Measurements from ENCODE around the gene AP3M1. TPM values are rescaled to one million over a fixed set of nuclear protein-coding genes. Genes with fewer than 3 reads are reported as not detected.

The AP3M1 gene
- total RNA-seq, 1 experiment from 2014 or later: 59.4 TPM

- TF ChIP-seq CTCF (conservative IDR thresholded peaks at IDR 0.05) (no peak), EZH2 (IDR thresholded peaks at IDR 0.05; ENCODE audit: low read depth) (no peak)
- ChIA-PET POLR2A (ENCODE audit: unreplicated experiment) (no interaction called here), CTCF (interaction anchor here (0.6 kb wide), 1 partner anchor 926 kb away, joined by 7 read pairs; no protein-coding TSS in a partner anchor)
- Histone ChIP-seq H3F3A (ENCODE audit: insufficient read depth, low read depth) (peaks cover 50% of the 10 kb centered on the region; the same call in 1 of the 2 replicates), H3K27ac (no peak overlapping the region), H3K36me3 (ENCODE audit: low read depth) (peaks cover 60% of the 10 kb centered on the region), H3K4me1 (replicated peaks; ENCODE audit: insufficient read depth) (no peaks in the 10 kb centered on the region), H3K9me3 (ENCODE audit: insufficient read depth, low read depth) (no peaks in the 10 kb centered on the region), H4K20me1 (ENCODE audit: insufficient read depth) (peaks cover 5% of the 10 kb centered on the region; the same call in 1 of the 2 replicates), H3K4me2 (no peak overlapping the region), H3K79me2 (ENCODE audit: low read depth) (no peaks in the 10 kb centered on the region), H2AFZ (no peak overlapping the region), H3K4me3 (no peak overlapping the region), H3K27me3 (ENCODE audit: insufficient read depth, low read depth) (no peaks in the 10 kb centered on the region), H3K9me2 (ENCODE audit: insufficient read depth) (no peaks in the 10 kb centered on the region)
- no TSS peak for BruUV-seq (replicated peaks)
- no peak for DNase-seq
- intact Hi-C loops (cut with micrococcal nuclease; ENCODE audit: unreplicated experiment): no loop called here
Observed at GRCh38 chr10:74093530-74094164, 57.0 kb downstream of the AP3M1 start.

GRCh38 chr10:74092372-74092771, 58.3 kb downstream of the AP3M1 start:
- Histone ChIP-seq H3K4me1 (replicated peaks; ENCODE audit: insufficient read depth) (no peaks in the 10 kb centered on the region), H3K4me3 (no peak overlapping the region), H2AFZ (no peak overlapping the region), H3F3A (ENCODE audit: insufficient read depth, low read depth) (peaks cover 50% of the 10 kb centered on the region), H3K4me2 (no peak overlapping the region), H3K27ac (no peak overlapping the region), H3K9me2 (ENCODE audit: insufficient read depth) (no peaks in the 10 kb centered on the region), H3K9me3 (ENCODE audit: insufficient read depth, low read depth) (no peaks in the 10 kb centered on the region), H3K79me2 (ENCODE audit: low read depth) (no peaks in the 10 kb centered on the region), H4K20me1 (ENCODE audit: insufficient read depth) (peaks cover 9% of the 10 kb centered on the region; the same call in 1 of the 2 replicates), H3K36me3 (ENCODE audit: low read depth) (peaks cover 56% of the 10 kb centered on the region), H3K27me3 (ENCODE audit: insufficient read depth, low read depth) (no peaks in the 10 kb centered on the region)
- CTCF ChIA-PET: no interaction called here
- DNase-seq: no peak
- POLR2A ChIA-PET (ENCODE audit: unreplicated experiment): no interaction called here
- no peak for TF ChIP-seq EZH2 (IDR thresholded peaks at IDR 0.05; ENCODE audit: low read depth)
- TF ChIP-seq CTCF (conservative IDR thresholded peaks at IDR 0.05): no peak
- BruUV-seq (replicated peaks): no TSS peak
- intact Hi-C loops (cut with micrococcal nuclease; ENCODE audit: unreplicated experiment): no loop called here

- intact Hi-C loops (cut with micrococcal nuclease; ENCODE audit: unreplicated experiment): no loop called here
- no TSS peak for BruUV-seq (replicated peaks)
- Histone ChIP-seq H3K36me3 (ENCODE audit: low read depth) (peaks cover 40% of the 10 kb centered on the region), H3K27me3 (ENCODE audit: insufficient read depth, low read depth) (no peaks in the 10 kb centered on the region), H2AFZ (no peak overlapping the region), H3K4me3 (no peak overlapping the region), H4K20me1 (ENCODE audit: insufficient read depth) (peaks cover 9% of the 10 kb centered on the region; the same call in 1 of the 2 replicates), H3K4me1 (replicated peaks; ENCODE audit: insufficient read depth) (no peaks in the 10 kb centered on the region), H3F3A (ENCODE audit: insufficient read depth, low read depth) (peaks cover 62% of the 10 kb centered on the region), H3K79me2 (ENCODE audit: low read depth) (no peaks in the 10 kb centered on the region), H3K27ac (no peak overlapping the region), H3K9me2 (ENCODE audit: insufficient read depth) (no peaks in the 10 kb centered on the region), H3K9me3 (ENCODE audit: insufficient read depth, low read depth) (no peaks in the 10 kb centered on the region), H3K4me2 (no peak overlapping the region)
- CTCF ChIA-PET: no interaction called here
- no peak for TF ChIP-seq CTCF (conservative IDR thresholded peaks at IDR 0.05)
- no peak for TF ChIP-seq EZH2 (IDR thresholded peaks at IDR 0.05; ENCODE audit: low read depth)
- POLR2A ChIA-PET (ENCODE audit: unreplicated experiment): no interaction called here
- DNase-seq: no peak
Observed at GRCh38 chr10:74088722-74089121, 61.9 kb downstream of the AP3M1 start.
